ENCODE data around the gene AMN1.
"Not testable (repeated sequence)": the region's sequence is repeated elsewhere in the genome, so short reads cannot be mapped to it uniquely, and the experiment has no call there.

Gene AMN1

GRCh38 chr12:31669582-31669981 is 59.2 kb downstream of the AMN1 start:
- not testable (repeated sequence) for DNase-seq

- DNase-seq, result no peak
Measured at GRCh38 chr12:31669020-31669419, 59.8 kb downstream of the AMN1 start.

- no peak for DNase-seq
Measured at GRCh38 chr12:31664038-31664437, 64.8 kb downstream of the AMN1 start.

GRCh38 chr12:31663576-31663975 is 65.2 kb downstream of the AMN1 start:
- DNase-seq, result no peak

- no peak for DNase-seq
Measured at GRCh38 chr12:31662176-31662849, 66.5 kb downstream of the AMN1 start.

GRCh38 chr12:31659087-31659942 is 69.5 kb downstream of the AMN1 start, which contains the start of gene ETFBKMT:
Gene ETFBKMT (plus strand): TSS chr12:31659688. CDS start chr12:31661954, 2,266 bp downstream.
- peak; percentile 80 for DNase-seq

GRCh38 chr12:31658471-31659086 is 70.2 kb downstream of the AMN1 start:
- DNase-seq, result no peak

GRCh38 chr12:31655792-31656191 is 73.0 kb downstream of the AMN1 start:
- no peak for DNase-seq

- no peak for DNase-seq
Measured at GRCh38 chr12:31655208-31655607, 73.6 kb downstream of the AMN1 start.

- peak; percentile 19 for DNase-seq
Measured at GRCh38 chr12:31651893-31652521, 76.8 kb downstream of the AMN1 start.

- no peak for DNase-seq
Measured at GRCh38 chr12:31650918-31651317, 77.9 kb downstream of the AMN1 start.

- DNase-seq, result no peak
Measured at GRCh38 chr12:31647086-31647491, 81.7 kb downstream of the AMN1 start.

- no peak for DNase-seq
Measured at GRCh38 chr12:31645924-31646323, 82.9 kb downstream of the AMN1 start.

GRCh38 chr12:31644536-31644935 is 84.3 kb downstream of the AMN1 start:
- DNase-seq, result no peak

- no peak for DNase-seq
Measured at GRCh38 chr12:31641509-31642090, 87.2 kb downstream of the AMN1 start.

GRCh38 chr12:31634620-31635019 is 94.2 kb downstream of the AMN1 start:
- no peak for DNase-seq

- DNase-seq, result no peak
Measured at GRCh38 chr12:31633464-31633863, 95.4 kb downstream of the AMN1 start.

GRCh38 chr12:31631809-31632208 is 97.0 kb downstream of the AMN1 start:
- no peak for DNase-seq

- DNase-seq, result no peak
Measured at GRCh38 chr12:31631023-31631724, 97.6 kb downstream of the AMN1 start.

GRCh38 chr12:31629756-31630732 is 98.8 kb downstream of the AMN1 start:
- peak; percentile 51 for DNase-seq
